GM12878 (cell line): ENCODE data around the gene TMBIM6. TPM values are rescaled to one million over a fixed set of nuclear protein-coding genes. Genes with fewer than 3 reads are reported as not detected.
A peak's percentile ranks its signal among the peaks of the same experiment; 100 is the strongest.

Source experiments
- BHLHE40 ChIP-seq, 2 experiments: fragments of 450-650 bp in 1 of 2; IDR thresholded peaks; 2 replicates each; pipeline ENCODE4 v1.6.1; 2011 to 2017; ENCODE audit warnings: low read depth in 2 of 2, borderline replicate concordance in 1 of 2, improper control_type of control experiment in 1 of 2, low read length in 1 of 2, mild to moderate bottlenecking in 1 of 2
- CBX3 ChIP-seq: fragments of 200-600 bp; sonication (generic); IDR thresholded peaks from 2 replicates; pipeline ENCODE4 v1.6.1; 2016; ENCODE audit warnings: low read depth, borderline replicate concordance
- CHD2 ChIP-seq: IDR thresholded peaks from 2 replicates; pipeline ENCODE4 v1.6.1; 2011; ENCODE audit warnings: low read depth, low read length, improper control_type of control experiment, borderline replicate concordance
- FOXM1 ChIP-seq: IDR thresholded peaks from 2 replicates; pipeline ENCODE4 v1.6.1; 2012; ENCODE audit warnings: low read depth, mild to moderate bottlenecking, inconsistent platforms, low read length, moderate library complexity
- HCFC1 ChIP-seq: fragments of 150-350 bp; IDR thresholded peaks from 2 replicates; pipeline ENCODE4 v1.6.1; 2014; ENCODE audit warnings: low read length
- JUND ChIP-seq: IDR thresholded peaks from 2 replicates; pipeline ENCODE4 v1.6.1; 2012; ENCODE audit warnings: low read depth, mild to moderate bottlenecking, low read length, improper control_type of control experiment, moderate library complexity
- MLLT1 ChIP-seq: fragments of 450-650 bp; IDR thresholded peaks from 2 replicates; pipeline ENCODE4 v1.6.1; 2016; ENCODE audit warnings: mild to moderate bottlenecking
- MYC ChIP-seq: IDR thresholded peaks from 2 replicates; pipeline ENCODE4 v1.6.1; 2011; ENCODE audit warnings: mild to moderate bottlenecking, low read length, moderate library complexity, inconsistent platforms; ENCODE audit not compliant: insufficient read depth, insufficient replicate concordance, insufficient read length, severe bottlenecking
- PBX3 ChIP-seq: IDR thresholded peaks from 2 replicates; pipeline ENCODE4 v1.6.1; 2011; ENCODE audit warnings: mild to moderate bottlenecking, low read depth, low read length, moderate library complexity; ENCODE audit not compliant: insufficient replicate concordance
- RELB ChIP-seq: fragments of 450-650 bp; IDR thresholded peaks from 2 replicates; pipeline ENCODE4 v1.6.1; 2017; ENCODE audit warnings: low read depth, mild to moderate bottlenecking, moderate library complexity
- SMAD1 ChIP-seq: fragments of 450-650 bp; IDR thresholded peaks from 2 replicates; pipeline ENCODE4 v1.6.1; 2018; ENCODE audit warnings: mild to moderate bottlenecking, low read depth; ENCODE audit not compliant: partially characterized antibody
- STAT1 ChIP-seq: fragments of 450-650 bp; conservative IDR thresholded peaks from 2 replicates; pipeline ENCODE4 v1.6.1; 2014; ENCODE audit warnings: antibody characterized with exemption, mild to moderate bottlenecking
- STAT3 ChIP-seq: IDR thresholded peaks from 2 replicates; pipeline ENCODE4 v1.6.1; 2011; ENCODE audit warnings: low read depth, low read length, improper control_type of control experiment
- SUZ12 ChIP-seq: fragments of 200-600 bp; sonication (generic); IDR thresholded peaks from one replicate; pipeline ENCODE4 v1.6.1; 2018; ENCODE audit warnings: antibody characterized with exemption, mild to moderate bottlenecking; ENCODE audit not compliant: unreplicated experiment
- ZNF274 ChIP-seq: IDR thresholded peaks from one replicate; pipeline ENCODE4 v1.8.0; 2011; ENCODE audit not compliant: insufficient read length, insufficient read depth
- polyA plus RNA-seq, 11 experiments: library from polyadenylated mRNA; depleted of rRNA in 4 of 11; unstranded in 6 of 11; stranded (reverse) in 5 of 11; fragments of >200 nt; fragmentation: Nextera tagmentation in 4 of 11; fragmentation: Illumina TruSeq in 1 of 11; extraction: Ambion mirVana in 4 of 11; extraction: Trizol in 1 of 11; gene quantifications; 1 replicate in 1 of 11; 2 replicates in 10 of 11; pipeline versions ENCODE4 v1.2.1 to v1.2.3, GENCODE V29; 2011 to 2016; ENCODE audit warnings: inconsistent platforms in 2 of 11, missing spikeins in 2 of 11, low read depth in 1 of 11
- total RNA-seq, 4 experiments: library from RNA; depleted of rRNA in 3 of 4; stranded (reverse); fragments of >200 nt in 3 of 4; fragmentation: Illumina TruSeq in 1 of 4; extraction: Trizol in 1 of 4; gene quantifications; 2 replicates each; pipeline versions ENCODE4 v1.2.1 to v1.2.3, GENCODE V29; 2013 to 2021
- TF ChIP-seq, protein P1 (sequence below): fragments of 450-650 bp; IDR thresholded peaks from 2 replicates; pipeline ENCODE4 v1.6.1; 2017; ENCODE audit warnings: mild to moderate bottlenecking, low read depth, inconsistent platforms; ENCODE audit not compliant: poor library complexity, severe bottlenecking
- TF ChIP-seq, protein P2 (sequence below): IDR thresholded peaks from 2 replicates; pipeline ENCODE4 v1.6.1; 2012; ENCODE audit warnings: mild to moderate bottlenecking, low read depth, low read length

The TMBIM6 gene
- total and polyA plus RNA-seq, 10 of the 15 experiments (the other 5 are each of a cell fraction or from before 2014, with no cell fraction given), result 224 to 1,192 (median 379) TPM

- TF ChIP-seq MLLT1, result no peak; the same call in 1 of the 2 replicates
- TF ChIP-seq, protein P1, sequence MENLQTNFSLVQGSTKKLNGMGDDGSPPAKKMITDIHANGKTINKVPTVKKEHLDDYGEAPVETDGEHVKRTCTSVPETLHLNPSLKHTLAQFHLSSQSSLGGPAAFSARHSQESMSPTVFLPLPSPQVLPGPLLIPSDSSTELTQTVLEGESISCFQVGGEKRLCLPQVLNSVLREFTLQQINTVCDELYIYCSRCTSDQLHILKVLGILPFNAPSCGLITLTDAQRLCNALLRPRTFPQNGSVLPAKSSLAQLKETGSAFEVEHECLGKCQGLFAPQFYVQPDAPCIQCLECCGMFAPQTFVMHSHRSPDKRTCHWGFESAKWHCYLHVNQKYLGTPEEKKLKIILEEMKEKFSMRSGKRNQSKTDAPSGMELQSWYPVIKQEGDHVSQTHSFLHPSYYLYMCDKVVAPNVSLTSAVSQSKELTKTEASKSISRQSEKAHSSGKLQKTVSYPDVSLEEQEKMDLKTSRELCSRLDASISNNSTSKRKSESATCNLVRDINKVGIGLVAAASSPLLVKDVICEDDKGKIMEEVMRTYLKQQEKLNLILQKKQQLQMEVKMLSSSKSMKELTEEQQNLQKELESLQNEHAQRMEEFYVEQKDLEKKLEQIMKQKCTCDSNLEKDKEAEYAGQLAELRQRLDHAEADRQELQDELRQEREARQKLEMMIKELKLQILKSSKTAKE, result no peak
- TF ChIP-seq SMAD1, result no peak
- no peak for TF ChIP-seq CBX3
- no peak for TF ChIP-seq STAT1
- TF ChIP-seq MYC, result no peak
- no peak for TF ChIP-seq SUZ12
- TF ChIP-seq, protein P2, sequence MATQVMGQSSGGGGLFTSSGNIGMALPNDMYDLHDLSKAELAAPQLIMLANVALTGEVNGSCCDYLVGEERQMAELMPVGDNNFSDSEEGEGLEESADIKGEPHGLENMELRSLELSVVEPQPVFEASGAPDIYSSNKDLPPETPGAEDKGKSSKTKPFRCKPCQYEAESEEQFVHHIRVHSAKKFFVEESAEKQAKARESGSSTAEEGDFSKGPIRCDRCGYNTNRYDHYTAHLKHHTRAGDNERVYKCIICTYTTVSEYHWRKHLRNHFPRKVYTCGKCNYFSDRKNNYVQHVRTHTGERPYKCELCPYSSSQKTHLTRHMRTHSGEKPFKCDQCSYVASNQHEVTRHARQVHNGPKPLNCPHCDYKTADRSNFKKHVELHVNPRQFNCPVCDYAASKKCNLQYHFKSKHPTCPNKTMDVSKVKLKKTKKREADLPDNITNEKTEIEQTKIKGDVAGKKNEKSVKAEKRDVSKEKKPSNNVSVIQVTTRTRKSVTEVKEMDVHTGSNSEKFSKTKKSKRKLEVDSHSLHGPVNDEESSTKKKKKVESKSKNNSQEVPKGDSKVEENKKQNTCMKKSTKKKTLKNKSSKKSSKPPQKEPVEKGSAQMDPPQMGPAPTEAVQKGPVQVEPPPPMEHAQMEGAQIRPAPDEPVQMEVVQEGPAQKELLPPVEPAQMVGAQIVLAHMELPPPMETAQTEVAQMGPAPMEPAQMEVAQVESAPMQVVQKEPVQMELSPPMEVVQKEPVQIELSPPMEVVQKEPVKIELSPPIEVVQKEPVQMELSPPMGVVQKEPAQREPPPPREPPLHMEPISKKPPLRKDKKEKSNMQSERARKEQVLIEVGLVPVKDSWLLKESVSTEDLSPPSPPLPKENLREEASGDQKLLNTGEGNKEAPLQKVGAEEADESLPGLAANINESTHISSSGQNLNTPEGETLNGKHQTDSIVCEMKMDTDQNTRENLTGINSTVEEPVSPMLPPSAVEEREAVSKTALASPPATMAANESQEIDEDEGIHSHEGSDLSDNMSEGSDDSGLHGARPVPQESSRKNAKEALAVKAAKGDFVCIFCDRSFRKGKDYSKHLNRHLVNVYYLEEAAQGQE, result no peak
- TF ChIP-seq RELB, result peak; percentile 21; the same call in 1 of the 2 replicates
- TF ChIP-seq BHLHE40 (IDR thresholded peaks at IDR 0.05; ENCODE audit: borderline replicate concordance in 1 of 2, low read depth in 2 of 2, low read length in 1 of 2), result no peak; a peak in 2 of 4 replicates
- no peak for TF ChIP-seq FOXM1
- no peak for TF ChIP-seq HCFC1
- no peak for TF ChIP-seq ZNF274
- no peak for TF ChIP-seq JUND
- TF ChIP-seq CHD2, result no peak
- no peak for TF ChIP-seq PBX3
- TF ChIP-seq STAT3, result no peak
These were observed 35.8 kb upstream of the TMBIM6 start (continued) for GRCh38 chr12:49705479-49706134.
